Measurements from ENCODE around the gene CARM1.

DNA sequence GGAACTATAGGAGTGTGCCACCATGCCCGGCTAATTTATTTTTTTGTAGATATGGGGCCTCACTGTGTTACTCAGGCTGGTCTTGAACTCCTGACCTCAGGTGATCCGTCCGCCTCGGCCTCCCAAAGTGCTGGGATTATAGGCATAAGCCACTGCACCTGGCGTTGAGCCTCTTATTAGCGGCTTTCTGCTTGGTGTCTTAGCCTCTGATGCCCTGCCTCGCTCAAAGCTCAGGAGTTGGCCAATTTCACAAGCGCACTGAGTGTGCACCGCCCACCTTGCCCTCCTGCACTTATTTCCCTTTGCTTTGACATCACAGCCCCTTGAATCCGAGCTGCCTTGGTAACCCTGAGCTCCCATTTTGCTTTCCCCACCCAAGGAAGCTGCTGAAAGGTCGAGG lies 47.0 kb downstream of the CARM1 start:
- TF ChIP-seq, protein P1, sequence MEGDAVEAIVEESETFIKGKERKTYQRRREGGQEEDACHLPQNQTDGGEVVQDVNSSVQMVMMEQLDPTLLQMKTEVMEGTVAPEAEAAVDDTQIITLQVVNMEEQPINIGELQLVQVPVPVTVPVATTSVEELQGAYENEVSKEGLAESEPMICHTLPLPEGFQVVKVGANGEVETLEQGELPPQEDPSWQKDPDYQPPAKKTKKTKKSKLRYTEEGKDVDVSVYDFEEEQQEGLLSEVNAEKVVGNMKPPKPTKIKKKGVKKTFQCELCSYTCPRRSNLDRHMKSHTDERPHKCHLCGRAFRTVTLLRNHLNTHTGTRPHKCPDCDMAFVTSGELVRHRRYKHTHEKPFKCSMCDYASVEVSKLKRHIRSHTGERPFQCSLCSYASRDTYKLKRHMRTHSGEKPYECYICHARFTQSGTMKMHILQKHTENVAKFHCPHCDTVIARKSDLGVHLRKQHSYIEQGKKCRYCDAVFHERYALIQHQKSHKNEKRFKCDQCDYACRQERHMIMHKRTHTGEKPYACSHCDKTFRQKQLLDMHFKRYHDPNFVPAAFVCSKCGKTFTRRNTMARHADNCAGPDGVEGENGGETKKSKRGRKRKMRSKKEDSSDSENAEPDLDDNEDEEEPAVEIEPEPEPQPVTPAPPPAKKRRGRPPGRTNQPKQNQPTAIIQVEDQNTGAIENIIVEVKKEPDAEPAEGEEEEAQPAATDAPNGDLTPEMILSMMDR (IDR thresholded peaks at IDR 0.05), result no peak
- no peak for TF ChIP-seq POLR2A (IDR thresholded peaks at IDR 0.05)

Data from body of pancreas (tissue), 4 donors.